Activated T-cell treated with anti-CD3 and anti-CD28 coated beads, Interleukin-2, amount 50 U/mL, for 72 hours (primary cell): ENCODE measurements around the gene SEMA7A. TPM values are rescaled to one million over a fixed set of nuclear protein-coding genes. Genes with fewer than 3 reads are reported as not detected.

Experiments
- ATAC-seq, 2 donors: fragments of 150-1000 bp; cut with Tn5 transposase; replicated peaks in 1 of 2; 2 replicates each; pipeline ENCODE4 v1.10.0; 2021; ENCODE audit warnings: moderate library complexity in 2 of 2, mild to moderate bottlenecking in 1 of 2
- DNase-seq, 2 donors: peaks; one replicate each; pipeline ENCODE4 v3.0.0; 2021 to 2022; ENCODE audit warnings: mixed read lengths in 1 of 2
- H3K27ac Mint-ChIP-seq: one replicate; pipeline ENCODE4 v1.8.0; 2022; ENCODE audit warnings: mild to moderate bottlenecking, moderate library complexity, mixed read lengths
- H3K27me3 Mint-ChIP-seq: one replicate; pipeline ENCODE4 v1.8.0; 2022; ENCODE audit warnings: low read depth, mixed read lengths
- H3K36me3 Mint-ChIP-seq, 2 donors: one replicate each; pipeline ENCODE4 v1.8.0; 2022; ENCODE audit warnings: mixed read lengths in 2 of 2, mild to moderate bottlenecking in 1 of 2; ENCODE audit not compliant: insufficient read depth in 2 of 2
- H3K4me1 Mint-ChIP-seq: one replicate; pipeline ENCODE4 v1.8.0; 2022; ENCODE audit warnings: low read depth, mixed read lengths
- H3K4me3 Mint-ChIP-seq, 2 donors: one replicate each; pipeline ENCODE4 v1.8.0; 2022; ENCODE audit warnings: mild to moderate bottlenecking in 2 of 2, mixed read lengths in 2 of 2, moderate library complexity in 2 of 2
- H3K9me3 Mint-ChIP-seq, 2 donors: one replicate each; pipeline ENCODE4 v1.8.0; 2022; ENCODE audit warnings: mixed read lengths in 2 of 2
- total RNA-seq, 2 donors: library from RNA; stranded (reverse); gene quantifications; one replicate each; pipeline ENCODE4 v1.2.3, GENCODE V29; 2022

Gene SEMA7A
- total RNA-seq, 2 donors from 2014 or later: 46.7 to 57.1 TPM

GRCh38 chr15:74445816-74446763, 12.3 kb upstream of the SEMA7A start:
- peaks cover 4 to 11% of the 10 kb centered on the region in 2 donors for H3K36me3 Mint-ChIP-seq
- DNase-seq (no peak), ATAC-seq (no peak)
- no peaks in the 10 kb centered on the region for H3K4me1 Mint-ChIP-seq
- peak overlapping the region; percentile 32 for H3K27ac Mint-ChIP-seq
- H3K9me3 Mint-ChIP-seq: no peaks in the 10 kb centered on the region
- H3K27me3 Mint-ChIP-seq: no peaks in the 10 kb centered on the region
- H3K4me3 Mint-ChIP-seq: no peak overlapping the region

- peaks cover 4 to 7% of the 10 kb centered on the region in 2 donors for H3K36me3 Mint-ChIP-seq
These were observed 10.6 kb upstream of the SEMA7A start for GRCh38 chr15:74444106-74445062.

GRCh38 chr15:74443100-74443909, 9.5 kb upstream of the SEMA7A start:
- H3K4me1 Mint-ChIP-seq: peaks cover 10% of the 10 kb centered on the region
- H3K27me3 Mint-ChIP-seq: no peaks in the 10 kb centered on the region
- H3K36me3 Mint-ChIP-seq: peaks cover 4 to 7% of the 10 kb centered on the region in 2 donors
- no peak for DNase-seq
- ATAC-seq: no peak
- H3K9me3 Mint-ChIP-seq: no peaks in the 10 kb centered on the region
- no peak overlapping the region for H3K4me3 Mint-ChIP-seq
- no peak overlapping the region for H3K27ac Mint-ChIP-seq

More at GRCh38 chr15:74444106-74445062, 10.6 kb upstream of the SEMA7A start:
- no peak for DNase-seq
- ATAC-seq: no peak
- Mint-ChIP-seq H3K27me3 (no peaks in the 10 kb centered on the region), H3K27ac (no peak overlapping the region), H3K4me3 (no peak overlapping the region), H3K9me3 (no peaks in the 10 kb centered on the region), H3K4me1 (no peaks in the 10 kb centered on the region)

- peaks cover 0 to 3% of the 10 kb centered on the region in 2 donors for H3K36me3 Mint-ChIP-seq
- no peaks in the 10 kb centered on the region for H3K27me3 Mint-ChIP-seq
- ATAC-seq (no peak), DNase-seq (no peak)
- H3K27ac Mint-ChIP-seq: no peak overlapping the region
- H3K4me1 Mint-ChIP-seq: peaks cover 16% of the 10 kb centered on the region
- no peak overlapping the region for H3K4me3 Mint-ChIP-seq
- no peaks in the 10 kb centered on the region for H3K9me3 Mint-ChIP-seq
These were observed 8.8 kb upstream of the SEMA7A start for GRCh38 chr15:74442604-74443003.

GRCh38 chr15:74442063-74442462, 8.3 kb upstream of the SEMA7A start:
- Mint-ChIP-seq H3K27ac (no peak overlapping the region), H3K36me3 (peaks cover 0 to 3% of the 10 kb centered on the region in 2 donors), H3K9me3 (no peaks in the 10 kb centered on the region), H3K4me1 (peaks cover 16% of the 10 kb centered on the region), H3K27me3 (no peaks in the 10 kb centered on the region), H3K4me3 (no peak overlapping the region)
- no peak for DNase-seq
- ATAC-seq: no peak

- no peak for ATAC-seq
- Mint-ChIP-seq H3K27ac (no peak overlapping the region), H3K9me3 (no peaks in the 10 kb centered on the region), H3K4me1 (peaks cover 16% of the 10 kb centered on the region), H3K4me3 (no peak overlapping the region), H3K36me3 (peaks cover 0 to 3% of the 10 kb centered on the region in 2 donors), H3K27me3 (no peaks in the 10 kb centered on the region)
- no peak for DNase-seq
These were observed 7.6 kb upstream of the SEMA7A start for GRCh38 chr15:74441248-74441941.

GRCh38 chr15:74438721-74439316, 5.1 kb upstream of the SEMA7A start:
- Mint-ChIP-seq H3K27ac (no peak overlapping the region), H3K4me1 (peaks cover 39% of the 10 kb centered on the region), H3K9me3 (no peaks in the 10 kb centered on the region), H3K36me3 (no peaks in the 10 kb centered on the region), H3K27me3 (no peaks in the 10 kb centered on the region), H3K4me3 (no peak overlapping the region)
- peak; percentile 65 to 72 for ATAC-seq
- peak; percentile 77 to 82 for DNase-seq

- no peaks in the 10 kb centered on the region for H3K9me3 Mint-ChIP-seq
- no peak overlapping the region for H3K4me3 Mint-ChIP-seq
- no peaks in the 10 kb centered on the region for H3K36me3 Mint-ChIP-seq
- no peak for ATAC-seq
- no peak overlapping the region for H3K27ac Mint-ChIP-seq
- no peak for DNase-seq
- H3K27me3 Mint-ChIP-seq: no peaks in the 10 kb centered on the region
- H3K4me1 Mint-ChIP-seq: peaks cover 39% of the 10 kb centered on the region
These were observed 4.4 kb upstream of the SEMA7A start for GRCh38 chr15:74438206-74438605.

GRCh38 chr15:74434263-74435136, 742 bp upstream of the SEMA7A start:
- no peaks in the 10 kb centered on the region for H3K9me3 Mint-ChIP-seq
- peaks cover 3 to 7% of the 10 kb centered on the region in 2 donors for H3K36me3 Mint-ChIP-seq
- ATAC-seq: no peak
- no peaks in the 10 kb centered on the region for H3K27me3 Mint-ChIP-seq
- H3K27ac Mint-ChIP-seq: peak overlapping the region; percentile 55
- DNase-seq: no peak
- H3K4me1 Mint-ChIP-seq: peaks cover 70% of the 10 kb centered on the region
- peak overlapping the region; percentile 85 to 88 for H3K4me3 Mint-ChIP-seq

GRCh38 chr15:74432968-74433591, 678 bp downstream of the SEMA7A start:
- no peak overlapping the region for H3K27ac Mint-ChIP-seq
- DNase-seq (peak in 1 of 2 donors; percentile 18), ATAC-seq (no peak)
- peaks cover 72% of the 10 kb centered on the region for H3K4me1 Mint-ChIP-seq
- peaks cover 3 to 7% of the 10 kb centered on the region in 2 donors for H3K36me3 Mint-ChIP-seq
- no peaks in the 10 kb centered on the region for H3K9me3 Mint-ChIP-seq
- H3K27me3 Mint-ChIP-seq: no peaks in the 10 kb centered on the region
- H3K4me3 Mint-ChIP-seq: peak overlapping the region; percentile 80 to 95
